Ramos (cell line): ENCODE data around the gene RHBG.

Experiments used
- in situ Hi-C: fragments of 300-500 bp; cut with MboI; formaldehyde crosslinking; loops from one replicate; pipeline ENCODE4 v1.14.3; 2022; ENCODE audit warnings: low sequenced_read_pairs; ENCODE audit not compliant: unreplicated experiment

The RHBG gene

GRCh38 chr1:156401681-156402081, 32.7 kb downstream of the RHBG start:
- in situ Hi-C loops: no loop called here

- in situ Hi-C loops: no loop called here
These were observed 33.5 kb downstream of the RHBG start for GRCh38 chr1:156402331-156403020.

- in situ Hi-C loops: no loop called here
These were observed 36.7 kb downstream of the RHBG start for GRCh38 chr1:156405670-156406069.

- in situ Hi-C loops: no loop called here
These were observed 37.2 kb downstream of the RHBG start for GRCh38 chr1:156406251-156406650.

GRCh38 chr1:156407344-156407743, 38.3 kb downstream of the RHBG start:
- in situ Hi-C loops: no loop called here

GRCh38 chr1:156407760-156408159, 38.7 kb downstream of the RHBG start:
- in situ Hi-C loops: no loop called here

- in situ Hi-C loops: no loop called here
These were observed 40.4 kb downstream of the RHBG start for GRCh38 chr1:156409439-156409838.

GRCh38 chr1:156410238-156410637, 41.2 kb downstream of the RHBG start:
- in situ Hi-C loops: no loop called here

- in situ Hi-C loops: no loop called here
These were observed 41.7 kb downstream of the RHBG start for GRCh38 chr1:156410740-156411139.

- in situ Hi-C loops: no loop called here
These were observed 43.8 kb downstream of the RHBG start for GRCh38 chr1:156412653-156413321.

- in situ Hi-C loops: no loop called here
These were observed 44.6 kb downstream of the RHBG start for GRCh38 chr1:156413391-156414246.

- in situ Hi-C loops: no loop called here
These were observed 45.6 kb downstream of the RHBG start for GRCh38 chr1:156414461-156415064.

GRCh38 chr1:156416993-156417392, 48.0 kb downstream of the RHBG start:
- in situ Hi-C loops: no loop called here

GRCh38 chr1:156417401-156418020, 48.5 kb downstream of the RHBG start:
- in situ Hi-C loops: no loop called here

- in situ Hi-C loops: no loop called here
These were observed 49.5 kb downstream of the RHBG start for GRCh38 chr1:156418416-156419070.

- in situ Hi-C loops: no loop called here
These were observed 50.8 kb downstream of the RHBG start for GRCh38 chr1:156419854-156420204.

- in situ Hi-C loops: no loop called here
These were observed 51.4 kb downstream of the RHBG start for GRCh38 chr1:156420205-156421061.

GRCh38 chr1:156421062-156421938, 52.3 kb downstream of the RHBG start:
- in situ Hi-C loops: no loop called here
